GM19468 (cell line): ENCODE results near the gene ARL15.

Experiments
- ATAC-seq: cut with Tn5 transposase; IDR thresholded peaks from one replicate; pipeline ENCODE4 v1.9.1; 2021; ENCODE audit warnings: mild to moderate bottlenecking, moderate library complexity, moderate number of reproducible peaks; ENCODE audit not compliant: unreplicated experiment; ENCODE audit errors: extremely low read depth

ARL15 gene

DNA sequence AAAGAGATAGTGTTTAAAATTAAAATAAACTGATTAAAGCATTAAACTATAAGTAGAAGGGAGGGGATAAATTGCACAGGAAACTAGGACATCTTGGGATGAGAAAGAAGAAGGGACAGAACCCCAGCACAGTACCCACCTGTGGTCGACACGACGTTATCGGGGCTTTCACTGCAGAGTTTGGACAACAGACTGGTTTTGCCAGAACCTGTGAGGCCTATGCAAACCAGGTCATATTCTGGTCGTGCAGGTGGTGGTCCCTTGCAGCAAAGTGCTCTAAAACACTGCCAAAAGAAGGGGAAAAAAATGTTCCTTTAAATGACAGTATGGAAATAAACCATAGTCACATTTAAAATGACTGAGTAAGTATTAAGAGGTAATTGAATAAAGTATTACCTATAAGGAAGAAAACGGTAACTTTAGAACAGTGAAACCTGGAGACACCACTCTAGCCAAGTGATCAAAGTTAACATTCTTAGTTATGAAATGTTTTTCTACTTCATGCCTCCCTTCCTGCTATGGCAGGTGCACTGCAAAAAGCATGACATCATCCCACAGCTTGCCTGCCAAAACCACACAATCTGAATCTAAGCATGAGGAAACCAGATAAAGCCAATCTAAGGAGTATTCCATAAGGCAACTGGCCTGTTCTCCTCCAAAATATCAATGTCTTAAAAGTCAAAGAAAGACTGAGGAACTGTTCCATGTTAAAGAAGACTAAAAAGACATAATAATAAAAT is 138.6 kb downstream of the ARL15 start:
- no peak for ATAC-seq

DNA sequence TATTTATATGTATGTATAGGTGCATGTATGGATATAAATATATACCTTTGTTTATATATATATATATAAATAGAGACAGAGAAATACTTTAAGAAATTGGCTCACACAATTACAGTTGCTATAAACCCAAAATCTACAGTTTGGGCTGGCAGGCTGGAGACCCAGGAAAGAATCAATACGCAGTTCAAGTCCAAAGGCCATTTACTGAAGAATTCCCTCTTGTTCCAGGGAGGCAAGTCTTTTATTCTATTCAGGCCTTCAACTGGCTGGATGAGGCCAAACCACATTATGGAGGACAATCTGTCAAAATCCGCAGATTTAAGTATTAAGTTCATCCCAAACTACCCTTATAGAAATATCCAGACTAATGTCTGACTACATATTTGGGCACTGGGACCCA is 144.7 kb downstream of the ARL15 start:
- ATAC-seq, result no peak

DNA sequence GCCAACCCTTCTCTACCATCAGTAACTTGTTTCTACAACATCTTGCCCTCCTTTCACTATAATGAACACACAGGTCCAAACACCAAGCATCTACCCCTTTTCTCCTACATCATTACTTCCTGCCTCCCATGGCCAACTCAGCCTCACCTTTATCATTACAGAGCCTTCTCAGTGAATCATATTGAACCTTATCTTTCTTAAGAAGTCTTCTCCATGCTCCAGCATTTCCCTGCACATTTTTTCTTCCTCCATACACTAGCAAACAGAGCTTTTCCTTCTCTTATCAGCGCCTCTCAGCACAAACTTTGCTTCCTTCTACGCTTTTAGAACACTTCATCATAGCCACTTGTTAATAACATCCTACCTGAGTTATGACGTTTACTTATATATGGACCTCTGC is 148.2 kb downstream of the ARL15 start:
- ATAC-seq, result no peak

DNA sequence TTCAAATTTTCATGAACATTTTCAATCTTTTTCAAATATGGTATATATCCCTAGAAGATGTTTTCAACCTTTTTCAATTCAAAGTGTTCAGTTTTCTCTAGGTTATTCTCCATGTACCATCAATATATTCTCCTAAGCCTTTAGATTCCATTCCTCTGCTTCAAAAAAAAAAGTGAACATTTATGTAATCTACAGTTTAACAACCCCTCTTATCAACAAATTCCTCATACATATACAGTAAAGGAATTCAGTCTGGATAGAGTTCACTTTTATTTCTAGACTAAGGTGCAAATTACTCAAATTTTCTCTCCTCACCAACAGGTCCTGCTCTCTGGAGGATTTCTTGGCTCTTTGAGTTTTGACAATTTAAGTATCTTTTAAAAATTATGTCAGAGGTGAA is 150.0 kb downstream of the ARL15 start:
- no peak for ATAC-seq

DNA sequence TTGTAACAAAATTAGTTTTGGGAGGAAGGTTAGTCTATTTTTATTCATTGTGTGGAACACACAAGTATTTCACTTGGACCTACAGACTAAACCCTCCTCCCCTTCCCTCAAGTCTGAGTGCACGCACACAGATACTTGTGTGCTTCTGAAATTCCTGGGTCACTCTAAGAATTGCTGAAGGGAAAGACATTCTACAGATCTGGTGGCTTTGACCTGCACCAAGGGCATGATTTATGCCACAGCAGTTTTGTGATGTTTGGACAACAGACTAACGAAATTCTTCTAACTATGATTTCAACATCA is 150.5 kb downstream of the ARL15 start:
- no peak for ATAC-seq

DNA sequence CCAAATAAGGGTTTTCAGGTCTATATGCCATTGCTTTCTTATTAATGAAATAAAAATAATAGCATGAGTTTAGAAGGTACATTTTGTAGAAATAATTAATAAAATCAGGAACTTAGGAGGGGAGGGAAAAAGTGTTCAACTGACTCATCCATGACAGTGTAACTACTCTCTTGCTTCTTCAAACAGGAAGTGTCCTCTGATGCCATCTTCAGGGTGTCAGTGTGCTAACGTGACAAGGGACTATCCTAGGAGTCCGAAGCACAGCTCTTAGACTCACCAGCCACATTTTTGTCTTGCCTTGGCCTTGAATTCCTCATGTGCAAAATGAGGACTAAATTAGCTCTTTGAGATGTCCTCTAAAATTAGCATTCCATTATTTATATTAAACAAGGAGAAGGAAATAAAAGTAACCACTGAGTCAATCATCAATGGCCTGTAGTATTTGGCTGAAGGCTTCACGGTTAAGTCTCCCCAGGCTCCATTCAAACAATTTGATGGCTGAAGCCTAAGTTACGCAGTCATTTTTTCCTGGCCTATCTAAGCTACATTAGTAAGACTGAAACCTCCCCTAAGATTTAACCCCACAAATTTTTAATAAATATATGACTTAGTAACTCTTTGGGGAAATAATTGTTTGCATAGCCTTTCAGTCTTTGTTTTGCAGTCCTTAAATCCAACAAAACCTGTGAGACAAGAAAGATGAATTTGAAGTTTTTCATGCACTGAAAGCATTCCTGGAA is 151.1 kb downstream of the ARL15 start:
- no peak for ATAC-seq

DNA sequence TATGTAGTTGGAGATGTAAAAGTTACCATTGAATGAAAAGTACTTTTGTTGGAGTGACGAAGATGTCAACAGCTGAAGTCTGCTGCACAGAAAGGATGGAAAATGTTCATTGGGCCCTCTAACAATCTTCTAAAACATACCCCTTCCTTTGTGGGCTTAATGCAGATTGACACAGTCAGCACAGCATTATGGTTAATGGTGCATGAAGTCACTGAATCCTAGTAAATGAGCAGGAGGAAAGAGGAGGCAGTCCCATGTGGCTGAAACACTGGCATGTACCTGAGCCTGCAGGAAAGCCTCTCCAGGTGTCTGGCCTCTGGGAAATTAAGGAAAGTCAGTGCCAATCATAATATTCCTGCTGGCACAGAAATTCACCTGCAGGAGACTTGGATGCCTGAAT is 153.8 kb downstream of the ARL15 start:
- no peak for ATAC-seq

DNA sequence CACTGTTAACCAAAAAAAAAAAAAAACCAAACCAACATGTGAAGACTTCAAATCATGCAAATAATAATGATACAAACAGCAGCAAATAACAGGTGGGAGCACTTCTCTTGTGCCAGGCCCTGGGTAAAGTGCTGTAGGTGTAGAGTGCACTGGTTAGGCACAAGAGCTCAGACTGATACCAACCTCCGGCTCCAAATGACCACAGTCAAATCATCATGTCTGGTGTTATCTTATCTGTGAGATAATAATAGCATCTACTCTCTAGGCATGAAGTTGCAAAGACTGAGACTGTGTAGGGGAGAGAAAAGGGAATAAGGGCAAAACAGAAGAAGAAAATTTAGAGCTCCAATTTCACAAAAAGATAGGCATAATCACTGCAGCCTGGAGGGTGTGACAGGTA is 159.5 kb downstream of the ARL15 start:
- ATAC-seq, result no peak

DNA sequence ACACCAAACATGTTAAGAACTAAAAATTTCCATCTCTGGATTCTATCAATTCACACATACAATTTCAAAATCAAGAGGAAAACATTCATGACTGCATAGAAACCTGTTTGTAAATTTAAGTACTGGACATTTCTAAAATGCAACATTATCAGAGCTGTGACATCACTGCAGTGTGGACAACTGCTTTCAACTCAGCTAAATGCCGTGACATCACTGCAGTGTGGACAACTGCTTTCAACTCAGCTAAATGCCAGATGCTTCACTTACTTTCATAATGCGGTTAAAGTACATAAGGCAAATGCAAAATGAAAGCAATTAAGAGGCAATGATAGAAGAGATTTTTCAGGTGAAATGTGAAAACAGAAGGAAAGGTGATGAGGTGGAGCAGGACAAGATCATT is 161.5 kb downstream of the ARL15 start:
- no peak for ATAC-seq

DNA sequence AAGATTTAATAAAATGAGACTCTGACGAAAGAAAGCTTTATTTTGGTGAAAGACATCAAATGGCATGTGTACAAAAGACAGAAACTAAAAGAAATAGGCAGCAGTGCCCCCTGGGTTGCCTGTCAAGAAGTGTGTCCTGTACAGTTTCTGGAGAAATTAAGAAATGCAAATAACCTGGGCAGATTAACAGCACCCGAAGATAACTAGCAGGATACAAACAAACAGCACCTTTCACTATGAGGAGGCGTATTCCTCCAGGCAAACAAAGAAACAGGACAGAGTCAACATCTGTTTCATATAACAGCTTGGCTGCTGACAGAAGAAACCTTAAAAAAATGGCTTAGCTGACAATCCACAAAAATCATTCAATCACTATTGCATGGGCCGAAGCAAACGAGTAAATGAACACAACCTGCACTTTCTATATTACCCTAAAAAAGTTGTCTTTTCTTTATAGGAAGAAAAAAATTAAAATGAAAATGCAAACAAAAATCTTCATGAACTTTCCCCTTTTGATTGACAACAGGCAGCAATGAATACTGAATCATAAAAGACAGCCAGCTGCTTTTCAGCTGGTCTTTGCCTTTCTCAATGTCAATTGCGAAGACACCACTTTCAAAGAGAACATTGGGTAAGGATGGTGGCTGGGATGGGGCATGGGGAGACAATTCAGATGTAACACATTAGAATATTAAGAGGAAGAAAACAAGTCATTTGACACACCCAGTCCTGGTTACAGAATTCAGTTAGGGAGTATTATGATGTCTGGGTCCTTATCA is 162.1 kb downstream of the ARL15 start:
- ATAC-seq, result no peak

DNA sequence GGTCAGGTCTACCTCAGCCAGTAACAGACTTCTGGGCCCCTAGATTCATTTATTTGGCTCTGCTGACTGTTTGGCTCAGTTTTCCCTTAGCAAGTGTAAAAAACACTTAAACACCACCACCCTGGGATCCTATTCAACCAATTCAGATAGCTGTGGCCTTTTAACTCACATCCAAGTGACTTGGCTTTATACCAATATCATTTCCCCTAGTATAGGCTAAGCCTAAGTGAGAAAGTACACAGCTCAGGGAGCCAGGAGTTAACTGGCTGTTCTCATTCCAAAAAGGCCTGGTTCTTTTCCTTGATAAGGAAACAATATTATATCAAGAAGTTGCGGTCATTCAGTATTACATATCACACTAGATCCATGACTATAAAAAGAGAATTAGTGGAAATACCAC is 163.5 kb downstream of the ARL15 start:
- ATAC-seq, result no peak

DNA sequence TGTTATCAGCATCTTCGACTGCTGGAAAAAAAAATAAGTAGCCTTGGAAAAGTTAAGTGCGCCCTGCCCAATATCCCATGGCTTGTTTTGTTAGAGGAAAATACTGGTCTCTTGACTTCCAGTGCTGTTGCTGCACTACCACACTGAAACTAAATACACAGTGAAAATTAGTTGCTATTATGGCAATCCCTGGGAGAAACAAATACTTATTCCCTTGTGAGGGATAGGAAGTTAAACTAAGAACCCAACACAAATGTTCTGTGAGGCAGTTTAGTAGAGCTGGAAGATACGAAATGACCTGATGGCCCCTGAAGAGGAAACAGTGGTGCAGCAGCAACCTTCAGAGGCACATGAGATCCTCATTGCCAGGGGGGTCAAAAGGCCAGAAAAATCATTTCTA is 164.0 kb downstream of the ARL15 start:
- ATAC-seq, result no peak

DNA sequence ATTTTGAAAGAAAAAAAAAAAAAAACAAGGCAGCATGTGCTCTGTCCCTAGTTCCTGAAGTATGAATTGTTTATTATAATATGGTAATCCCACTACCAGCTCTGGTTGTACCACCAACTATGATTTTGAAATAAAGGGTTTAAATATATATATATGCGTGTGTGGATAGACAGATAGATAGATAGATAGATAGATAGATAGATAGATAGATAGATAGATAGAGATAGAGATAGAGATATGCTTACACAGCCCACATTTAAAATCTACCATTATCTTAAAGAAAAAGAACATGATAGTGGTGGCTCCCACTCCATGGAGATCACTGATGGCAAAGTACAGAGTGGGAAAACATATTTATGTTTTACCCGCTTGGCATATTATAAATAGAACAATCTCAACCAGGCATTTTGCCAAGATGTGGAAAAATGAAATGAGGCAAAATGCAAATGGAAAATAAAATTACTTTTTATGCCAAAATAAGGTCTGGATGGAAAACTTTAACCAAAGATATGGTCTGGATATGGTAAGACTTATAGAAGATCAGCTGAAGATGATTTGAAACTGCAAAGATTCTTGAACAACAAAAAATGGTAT is 170.0 kb downstream of the ARL15 start:
- ATAC-seq, result no peak

DNA sequence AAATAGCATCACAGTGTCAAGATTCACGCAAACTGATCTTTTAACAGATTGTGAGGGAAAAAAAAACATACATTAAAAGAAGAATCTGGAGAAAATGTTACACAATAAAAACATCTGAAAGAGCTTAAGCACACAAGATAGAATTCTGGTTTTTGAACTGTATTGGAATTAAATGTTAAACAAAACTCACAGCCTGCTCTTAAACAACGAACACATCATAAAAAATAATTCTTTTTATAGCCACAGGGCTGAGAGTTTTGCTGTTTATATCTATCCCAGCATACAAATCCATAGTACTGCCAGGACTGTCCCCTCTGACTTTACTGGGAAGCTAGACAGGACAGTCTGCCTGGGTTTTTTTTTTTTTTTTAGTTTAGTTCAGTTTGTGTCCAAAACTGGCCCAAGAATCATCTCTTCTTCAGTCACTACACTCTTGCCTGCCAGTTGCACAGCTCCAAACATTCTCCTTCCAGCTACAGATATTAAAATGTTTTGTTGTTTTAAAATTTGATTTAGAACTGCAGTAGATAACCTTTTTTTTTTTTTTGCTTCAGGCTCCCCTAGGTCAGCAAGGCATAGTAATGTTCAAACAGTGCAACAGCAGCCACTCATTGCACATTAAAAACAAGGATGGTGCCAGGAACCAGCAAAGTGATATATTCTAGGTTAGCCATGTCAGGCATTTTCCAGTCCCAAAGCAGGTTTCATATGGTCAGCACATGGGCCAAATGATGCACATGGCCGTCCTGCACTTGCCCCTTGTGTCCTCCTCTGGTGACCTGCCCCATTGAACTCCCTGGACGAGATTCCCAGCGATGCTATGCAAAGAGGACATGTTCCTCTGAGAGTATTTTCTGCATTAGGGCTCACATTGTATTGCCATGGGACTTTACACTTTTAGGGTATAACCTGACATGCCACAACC is 173.6 kb downstream of the ARL15 start:
- no peak for ATAC-seq

DNA sequence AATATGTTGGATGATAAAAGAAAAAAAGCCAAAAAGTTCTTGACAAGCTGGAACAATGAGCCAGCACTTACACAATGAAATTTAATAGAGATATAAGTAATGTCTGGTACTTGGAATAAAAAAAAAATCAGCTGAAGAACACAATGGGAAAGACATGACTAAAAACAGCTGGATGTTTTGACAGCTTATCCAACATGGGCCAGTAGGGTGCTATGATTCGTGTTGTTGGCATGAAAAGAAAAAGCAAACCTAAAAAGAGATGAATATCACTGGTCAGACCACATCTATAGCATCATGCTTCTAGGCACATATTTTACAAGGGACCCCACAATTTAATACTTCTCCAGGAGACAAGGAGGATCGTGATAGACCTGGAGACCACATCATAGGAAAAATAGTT is 175.3 kb downstream of the ARL15 start:
- ATAC-seq, result no peak

DNA sequence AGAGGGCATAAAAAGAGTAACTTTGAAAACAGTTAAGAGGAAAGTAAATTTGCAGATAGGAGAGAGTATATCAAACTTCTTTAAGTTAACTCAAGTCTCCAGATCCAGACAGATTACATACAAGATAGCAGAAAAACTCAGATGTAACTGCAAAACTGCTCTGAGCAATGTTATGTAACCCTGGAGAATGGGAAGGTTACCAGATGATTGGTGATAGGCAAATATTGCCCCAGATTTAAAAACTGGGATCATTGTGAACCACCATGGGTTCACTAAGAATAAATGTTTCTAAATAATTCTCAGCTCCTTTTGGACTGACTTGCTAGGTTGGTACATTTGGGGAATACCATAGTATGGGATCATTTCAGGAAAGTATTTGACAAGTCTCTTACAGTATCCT is 176.5 kb downstream of the ARL15 start:
- ATAC-seq, result no peak

DNA sequence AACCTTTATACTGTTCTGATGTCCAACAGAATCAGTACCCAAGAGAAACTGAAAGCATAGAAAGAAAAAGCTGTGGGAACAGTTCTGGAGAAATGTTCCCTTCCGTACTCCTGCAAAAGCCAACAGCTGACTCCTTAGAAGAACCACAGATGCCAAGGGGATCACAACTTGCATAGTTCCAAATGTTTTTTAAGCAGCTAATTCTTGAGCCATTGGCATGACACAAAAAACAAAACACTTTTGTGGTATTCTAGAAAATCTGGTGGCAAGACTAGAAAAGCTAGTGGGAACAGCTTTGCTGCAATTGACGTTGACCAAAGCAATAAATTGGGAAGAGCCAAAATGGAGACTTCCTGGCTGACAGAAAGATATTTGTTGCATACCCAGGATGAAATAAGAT is 189.9 kb downstream of the ARL15 start:
- no peak for ATAC-seq

DNA sequence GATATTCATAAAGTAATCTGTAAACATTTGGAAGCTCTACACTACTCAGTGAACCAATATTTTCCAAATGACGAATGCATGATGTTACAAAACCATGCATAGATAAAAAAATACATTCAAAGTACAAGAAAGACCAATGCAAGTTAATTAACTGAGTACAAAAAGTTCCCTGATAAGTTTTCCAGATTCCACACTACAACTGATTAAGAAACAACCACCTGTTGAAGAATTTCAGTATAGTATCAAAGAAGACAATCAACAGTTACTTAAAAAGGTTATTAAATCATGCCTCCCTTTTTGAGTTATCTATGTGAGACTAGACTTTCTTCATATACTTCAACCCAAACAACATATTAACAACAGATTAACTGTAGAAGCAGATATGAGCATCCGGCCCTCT is 192.4 kb downstream of the ARL15 start:
- ATAC-seq, result no peak

DNA sequence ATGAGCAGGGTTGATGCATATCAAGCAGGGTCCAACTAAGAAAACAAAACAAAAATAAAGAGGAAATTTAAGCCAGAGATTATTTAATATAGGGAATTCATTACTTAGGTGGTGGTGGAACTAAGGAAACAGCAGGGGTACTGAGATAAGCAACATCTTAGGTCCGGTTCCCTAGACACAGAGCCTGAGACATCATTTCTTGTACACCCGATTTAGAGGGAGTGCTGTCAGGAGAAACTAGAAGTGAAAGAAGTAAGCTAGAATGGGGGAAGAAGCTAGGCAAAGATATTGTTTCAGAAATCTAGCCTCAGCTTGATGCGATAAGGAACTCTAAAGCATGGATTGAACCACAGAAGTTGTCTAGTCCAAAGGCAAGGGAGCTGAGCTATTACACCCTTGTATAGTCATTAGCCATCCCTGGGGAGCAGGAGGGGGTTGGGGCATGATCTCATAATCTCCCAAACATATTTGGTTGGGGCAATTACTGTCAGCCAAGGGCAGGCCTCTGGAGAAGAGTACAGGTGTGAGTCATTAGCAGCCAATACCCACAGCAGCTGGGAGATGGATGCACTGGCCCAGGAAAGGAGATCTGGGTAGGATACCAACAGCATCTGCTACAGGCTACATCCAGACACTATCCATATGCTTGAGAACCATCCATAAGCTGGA is 194.5 kb downstream of the ARL15 start:
- ATAC-seq, result no peak
